GM12872 (cell line): ENCODE results near the gene NLRP11.

Source experiments
- TF ChIP-seq, protein P1 (sequence below): IDR thresholded peaks from 3 replicates; pipeline ENCODE4 v1.5.1; 2011; ENCODE audit warnings: low read depth, mild to moderate bottlenecking, low read length, moderate library complexity; ENCODE audit not compliant: insufficient read depth

Gene NLRP11

DNA sequence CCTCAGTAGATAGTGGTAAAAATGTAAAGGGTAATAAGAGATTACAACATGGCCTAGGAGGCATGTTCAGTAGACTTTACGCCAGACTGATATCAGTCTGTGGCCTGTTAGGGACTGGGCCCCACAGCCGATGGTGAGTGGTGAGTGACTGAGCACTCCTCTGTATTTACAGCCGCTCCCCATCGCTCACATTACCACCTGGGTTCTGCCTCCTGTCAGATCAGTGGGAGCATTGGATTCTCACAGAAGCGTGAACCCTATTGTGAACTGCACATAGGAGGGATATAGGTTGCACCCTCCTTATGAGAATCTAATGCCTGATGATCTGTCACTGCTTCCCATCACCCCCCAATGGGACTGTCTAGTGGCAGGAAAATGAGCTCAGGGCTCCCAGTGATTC lies 17.9 kb downstream of the NLRP11 start:
- TF ChIP-seq, protein P1, sequence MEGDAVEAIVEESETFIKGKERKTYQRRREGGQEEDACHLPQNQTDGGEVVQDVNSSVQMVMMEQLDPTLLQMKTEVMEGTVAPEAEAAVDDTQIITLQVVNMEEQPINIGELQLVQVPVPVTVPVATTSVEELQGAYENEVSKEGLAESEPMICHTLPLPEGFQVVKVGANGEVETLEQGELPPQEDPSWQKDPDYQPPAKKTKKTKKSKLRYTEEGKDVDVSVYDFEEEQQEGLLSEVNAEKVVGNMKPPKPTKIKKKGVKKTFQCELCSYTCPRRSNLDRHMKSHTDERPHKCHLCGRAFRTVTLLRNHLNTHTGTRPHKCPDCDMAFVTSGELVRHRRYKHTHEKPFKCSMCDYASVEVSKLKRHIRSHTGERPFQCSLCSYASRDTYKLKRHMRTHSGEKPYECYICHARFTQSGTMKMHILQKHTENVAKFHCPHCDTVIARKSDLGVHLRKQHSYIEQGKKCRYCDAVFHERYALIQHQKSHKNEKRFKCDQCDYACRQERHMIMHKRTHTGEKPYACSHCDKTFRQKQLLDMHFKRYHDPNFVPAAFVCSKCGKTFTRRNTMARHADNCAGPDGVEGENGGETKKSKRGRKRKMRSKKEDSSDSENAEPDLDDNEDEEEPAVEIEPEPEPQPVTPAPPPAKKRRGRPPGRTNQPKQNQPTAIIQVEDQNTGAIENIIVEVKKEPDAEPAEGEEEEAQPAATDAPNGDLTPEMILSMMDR = no peak

DNA sequence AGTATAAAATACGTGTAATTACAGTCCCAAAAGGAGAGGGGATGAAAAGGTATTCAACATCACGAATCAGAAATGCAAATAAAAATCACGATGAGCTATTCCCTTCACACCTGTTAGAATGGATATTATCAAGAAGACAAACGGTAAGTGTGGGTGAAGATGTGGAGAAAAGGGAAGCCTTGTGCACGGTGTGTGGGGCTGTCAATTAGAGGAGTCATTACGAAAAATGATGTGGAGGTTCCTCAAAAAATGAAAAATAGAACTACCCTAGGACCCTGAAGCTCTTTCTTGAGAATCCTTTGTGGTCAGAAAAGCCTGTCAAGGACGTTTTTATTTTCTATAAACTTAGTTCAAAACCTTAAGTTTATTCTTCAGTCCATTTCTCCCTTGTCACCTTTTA lies 19.4 kb downstream of the NLRP11 start:
- TF ChIP-seq, protein P1 = no peak

DNA sequence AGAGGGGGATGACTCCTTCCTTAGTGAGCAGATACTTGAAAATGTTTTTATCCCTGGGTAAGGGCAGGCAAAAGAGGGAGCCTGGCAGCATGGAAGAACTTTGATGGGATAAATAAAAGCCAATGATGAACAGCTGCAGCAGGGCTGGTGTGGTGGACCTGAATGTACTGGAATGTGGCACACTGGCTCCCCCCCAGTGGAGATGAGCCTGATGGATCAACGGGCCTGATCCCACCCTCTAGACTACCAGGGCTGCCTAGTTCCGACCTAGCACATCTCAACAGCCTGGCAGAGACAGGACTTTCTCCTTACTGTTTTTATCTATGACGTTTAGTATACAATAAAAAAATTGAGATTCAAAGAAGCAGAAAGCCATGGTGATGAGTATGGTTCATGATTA lies 20.5 kb downstream of the NLRP11 start:
- TF ChIP-seq, protein P1 = no peak

DNA sequence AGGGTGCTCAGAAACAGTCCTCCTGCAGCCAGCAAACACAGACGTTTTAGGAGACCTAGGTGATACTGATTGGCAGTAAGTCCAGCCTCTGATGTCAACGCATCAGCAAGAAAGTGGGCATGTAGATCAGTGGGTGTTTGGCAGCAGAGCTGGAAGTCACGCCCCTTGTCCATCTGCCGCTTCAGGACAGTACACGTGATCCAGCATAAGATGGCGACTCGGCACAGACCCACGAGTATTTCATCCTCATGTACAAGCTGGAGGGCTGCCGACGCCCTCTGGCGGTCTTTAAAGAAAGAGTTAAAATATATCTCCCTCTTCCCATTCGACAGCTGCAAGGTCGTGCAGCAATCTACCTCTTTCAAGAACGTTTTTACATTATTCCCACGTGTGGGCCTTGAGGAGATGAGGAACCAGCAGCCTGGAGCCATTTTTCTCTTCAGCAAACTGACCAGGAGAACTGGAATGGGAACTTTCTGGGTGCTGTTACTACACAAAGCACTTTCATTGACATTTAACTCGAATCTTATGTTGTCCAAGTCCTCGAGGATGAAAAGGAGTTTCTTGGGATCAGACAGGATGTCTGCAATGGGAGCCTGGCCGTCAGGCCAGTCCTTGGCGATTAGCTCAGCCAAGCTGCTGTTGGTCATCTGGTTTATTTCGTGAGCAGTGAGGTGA lies 22.3 kb downstream of the NLRP11 start:
- TF ChIP-seq, protein P1 = peak; percentile 55; the same call in 2 of the 3 replicates

DNA sequence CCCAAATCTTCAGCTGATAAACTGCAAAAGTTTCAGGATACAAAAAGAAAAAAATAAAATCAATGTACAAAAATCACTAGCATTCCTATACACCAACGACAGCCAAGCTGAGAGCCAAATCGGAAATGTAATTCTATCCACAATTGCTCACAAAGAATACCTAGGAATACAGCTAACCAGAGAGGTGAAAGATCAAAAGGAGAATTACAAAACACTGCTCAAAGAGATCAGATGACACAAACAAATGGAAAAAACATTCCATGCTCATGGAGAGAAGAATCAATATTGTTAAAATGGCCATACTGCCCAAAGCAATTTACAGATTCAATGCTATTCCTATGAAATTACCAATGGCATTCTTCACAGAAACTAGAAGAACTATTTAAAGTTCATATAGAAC lies 29.5 kb downstream of the NLRP11 start:
- TF ChIP-seq, protein P1 = no peak

DNA sequence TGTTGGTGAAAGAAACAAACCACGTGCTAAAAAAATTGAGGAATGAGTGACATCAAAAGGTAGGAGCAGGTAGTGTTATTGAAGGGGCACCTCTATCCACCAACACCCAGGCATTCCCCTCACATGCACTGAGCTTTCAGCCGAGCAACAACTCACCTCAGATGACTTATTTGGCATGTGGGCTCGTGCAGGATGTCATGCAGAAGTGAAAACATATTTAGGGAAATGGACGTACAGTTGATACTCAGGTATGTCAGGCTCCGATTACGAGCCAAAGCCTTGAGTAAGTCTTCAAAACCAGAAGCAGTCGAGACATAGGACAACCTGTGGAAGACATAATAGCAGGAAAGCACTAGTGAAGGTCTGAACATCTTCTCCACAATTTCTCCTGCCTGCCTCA lies 30.4 kb downstream of the NLRP11 start:
- TF ChIP-seq, protein P1 = no peak

DNA sequence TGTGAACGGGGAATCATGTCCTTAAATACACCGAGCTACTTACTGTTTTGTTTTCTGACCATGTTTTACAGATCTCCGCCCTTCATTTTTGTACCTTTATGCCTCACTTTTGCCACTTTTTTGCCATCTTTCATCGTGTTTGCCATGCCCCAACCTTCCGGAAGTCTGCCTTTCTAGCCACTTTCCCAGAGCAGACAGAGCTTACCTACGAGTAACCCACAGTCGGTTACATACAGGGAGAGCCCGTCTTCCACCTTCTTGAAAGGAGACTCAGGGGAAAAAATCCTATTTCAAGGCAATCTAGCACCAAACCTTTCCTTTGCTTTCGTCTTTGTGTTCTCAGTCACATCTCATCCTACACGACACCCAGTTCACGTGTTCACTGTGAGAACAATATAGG lies 36.8 kb downstream of the NLRP11 start:
- TF ChIP-seq, protein P1 = no peak
